Inflammatory macrophage (primary cell): ENCODE data around the gene CAPN12.

Source experiments
- DNase-seq, 2 donors: peaks; one replicate each; pipeline ENCODE4 v3.0.0-alpha.2; 2020 to 2022

Gene CAPN12

GRCh38 chr19:38709671-38710415 is 34.4 kb downstream of the CAPN12 start:
- no peak for DNase-seq

- DNase-seq, result no peak
Measured at GRCh38 chr19:38709119-38709518, 35.2 kb downstream of the CAPN12 start.

GRCh38 chr19:38708413-38709024 is 35.8 kb downstream of the CAPN12 start:
- no peak for DNase-seq

GRCh38 chr19:38707512-38708114 is 36.7 kb downstream of the CAPN12 start:
- DNase-seq, result no peak

- no peak for DNase-seq
Measured at GRCh38 chr19:38706792-38707511, 37.3 kb downstream of the CAPN12 start.

GRCh38 chr19:38705197-38706019 is 38.9 kb downstream of the CAPN12 start:
- DNase-seq, result no peak

GRCh38 chr19:38704488-38705026 is 39.7 kb downstream of the CAPN12 start:
- DNase-seq, result no peak

GRCh38 chr19:38703509-38703908 is 40.8 kb downstream of the CAPN12 start:
- DNase-seq, result no peak

- DNase-seq, result no peak
Measured at GRCh38 chr19:38702278-38702677, 42.0 kb downstream of the CAPN12 start.

- DNase-seq, result no peak
Measured at GRCh38 chr19:38701455-38702063, 42.7 kb downstream of the CAPN12 start.

- DNase-seq, result no peak
Measured at GRCh38 chr19:38700902-38701454, 43.3 kb downstream of the CAPN12 start.

- no peak for DNase-seq
Measured at GRCh38 chr19:38700350-38700901, 43.8 kb downstream of the CAPN12 start.

- no peak for DNase-seq
Measured at GRCh38 chr19:38699647-38700349, 44.5 kb downstream of the CAPN12 start.

- peak in 1 of 2 donors; percentile 53 for DNase-seq
Measured at GRCh38 chr19:38699027-38699346, 45.3 kb downstream of the CAPN12 start.

GRCh38 chr19:38698225-38699026 is 45.8 kb downstream of the CAPN12 start:
- no peak for DNase-seq

- DNase-seq, result no peak
Measured at GRCh38 chr19:38697641-38698071, 46.6 kb downstream of the CAPN12 start.

GRCh38 chr19:38697197-38697596 is 47.1 kb downstream of the CAPN12 start:
- DNase-seq, result no peak

- no peak for DNase-seq
Measured at GRCh38 chr19:38696729-38697055, 47.6 kb downstream of the CAPN12 start.

GRCh38 chr19:38695832-38696728 is 48.2 kb downstream of the CAPN12 start:
- DNase-seq, result no peak
